NB4 (cell line): ENCODE measurements around the gene GATA3.

Source experiments
- DNase-seq: peaks from one replicate; pipeline ENCODE4 v3.0.0; 2010; ENCODE audit warnings: low read depth
- H3K4me3 ChIP-seq: one replicate; pipeline ENCODE4 v1.5.1; 2011; ENCODE audit warnings: mild to moderate bottlenecking, low read depth, low read length, moderate library complexity
- CTCF ChIP-seq: IDR thresholded peaks from one replicate; pipeline ENCODE4 v1.5.1; 2012; ENCODE audit warnings: low read depth, low read length
- MAX ChIP-seq: IDR thresholded peaks from 2 replicates; pipeline ENCODE4 v1.6.1; 2011; ENCODE audit warnings: low read depth, low read length
- MYC ChIP-seq: IDR thresholded peaks from 2 replicates; pipeline ENCODE4 v1.6.1; 2011; ENCODE audit warnings: low read depth, low read length
- POLR2A ChIP-seq: IDR thresholded peaks from 2 replicates; pipeline ENCODE4 v1.6.1; 2011; ENCODE audit warnings: mild to moderate bottlenecking; ENCODE audit not compliant: insufficient read length; ENCODE audit errors: extremely low read depth

GATA3 gene

GRCh38 chr10:8058274-8059111, 4.0 kb downstream of the GATA3 start:
- no peak overlapping the region for H3K4me3 ChIP-seq

GRCh38 chr10:8059191-8059936, 4.9 kb downstream of the GATA3 start:
- H3K4me3 ChIP-seq: no peak overlapping the region
- DNase-seq: no peak
- no peak for TF ChIP-seq CTCF
- no peak for TF ChIP-seq POLR2A
- TF ChIP-seq MAX: no peak
- TF ChIP-seq MYC: no peak

More at GRCh38 chr10:8058274-8059111, 4.0 kb downstream of the GATA3 start:
- TF ChIP-seq POLR2A: no peak
- TF ChIP-seq MAX: no peak
- DNase-seq: no peak

- no peak overlapping the region for H3K4me3 ChIP-seq
- TF ChIP-seq CTCF: no peak
- no peak for TF ChIP-seq MAX
- TF ChIP-seq MYC: no peak
- no peak for TF ChIP-seq POLR2A
- DNase-seq: peak; percentile 40
Observed at GRCh38 chr10:8060010-8060703, 5.7 kb downstream of the GATA3 start.

- no peak overlapping the region for H3K4me3 ChIP-seq
- DNase-seq: no peak
- TF ChIP-seq MAX (no peak), MYC (no peak), CTCF (no peak), POLR2A (no peak)
Observed at GRCh38 chr10:8060704-8061121, 6.2 kb downstream of the GATA3 start.

GRCh38 chr10:8061274-8062211, 7.1 kb downstream of the GATA3 start:
- TF ChIP-seq CTCF (no peak), POLR2A (no peak), MAX (no peak), MYC (no peak)
- DNase-seq: peak; percentile 18
- H3K4me3 ChIP-seq: no peak overlapping the region
